EH (cell line): ENCODE data around the gene BSND.
"Not testable (repeated sequence)": the region's sequence is repeated elsewhere in the genome, so short reads cannot be mapped to it uniquely, and the experiment has no call there.

Experiments used
- DNase-seq: peaks from one replicate; pipeline ENCODE4 v3.0.0-alpha.2; 2015; ENCODE audit warnings: low read depth

The BSND gene

GRCh38 chr1:55015731-55016620 is 17.2 kb downstream of the BSND start:
- DNase-seq = peak; percentile 35

GRCh38 chr1:55018395-55018794 is 19.7 kb downstream of the BSND start:
- no peak for DNase-seq

GRCh38 chr1:55021942-55022546 is 23.3 kb downstream of the BSND start:
- DNase-seq = peak; percentile 90

GRCh38 chr1:55024163-55024562 is 25.4 kb downstream of the BSND start:
- DNase-seq = not testable (repeated sequence)

- not testable (repeated sequence) for DNase-seq
Measured at GRCh38 chr1:55026682-55027081, 27.9 kb downstream of the BSND start.

GRCh38 chr1:55031098-55031497 is 32.4 kb downstream of the BSND start:
- not testable (repeated sequence) for DNase-seq

- no peak for DNase-seq
Measured at GRCh38 chr1:55033265-55033614, 34.5 kb downstream of the BSND start.

GRCh38 chr1:55034476-55035133 is 35.9 kb downstream of the BSND start:
- no peak for DNase-seq

GRCh38 chr1:55035904-55036303 is 37.2 kb downstream of the BSND start:
- DNase-seq = no peak

GRCh38 chr1:55037733-55038551 is 39.2 kb downstream of the BSND start:
- DNase-seq = no peak

GRCh38 chr1:55038552-55038838 is 39.8 kb downstream of the BSND start:
- no peak for DNase-seq

- no peak for DNase-seq
Measured at GRCh38 chr1:55038974-55039341, 40.2 kb downstream of the BSND start.

- DNase-seq = peak; percentile 34
Measured at GRCh38 chr1:55039342-55040082, 40.8 kb downstream of the BSND start, which contains the start of gene PCSK9. Gene PCSK9, plus strand, starts transcription at chr1:55039548. Its CDS starts 290 bp downstream, at chr1:55039838.

- DNase-seq = no peak
Measured at GRCh38 chr1:55040083-55040932, 41.6 kb downstream of the BSND start.

GRCh38 chr1:55040933-55041494 is 42.3 kb downstream of the BSND start:
- DNase-seq = no peak

- DNase-seq = no peak
Measured at GRCh38 chr1:55041613-55042012, 42.9 kb downstream of the BSND start.

- DNase-seq = no peak
Measured at GRCh38 chr1:55043011-55043410, 44.3 kb downstream of the BSND start.

GRCh38 chr1:55043726-55044125 is 45.0 kb downstream of the BSND start:
- DNase-seq = no peak

- no peak for DNase-seq
Measured at GRCh38 chr1:55044617-55045397, 46.1 kb downstream of the BSND start.

GRCh38 chr1:55045430-55045829 is 46.7 kb downstream of the BSND start:
- no peak for DNase-seq
